Measurements from ENCODE around the gene STAB2.

GRCh38 chr12:103688376-103689063, 101.4 kb downstream of the STAB2 start:
- TF ChIP-seq CTCF (IDR thresholded peaks at IDR 0.05) (no peak), EZH2 (IDR thresholded peaks at IDR 0.05; ENCODE audit: borderline replicate concordance, insufficient read depth, low read depth, low read length, poor library complexity, severe bottlenecking) (no peak)
